Measurements from ENCODE around the gene FAM193B. TPM values are rescaled to one million over a fixed set of nuclear protein-coding genes. Genes with fewer than 3 reads are reported as not detected.

The FAM193B gene
- total RNA-seq, result 100 to 1,000 TPM; 102 to 275 (median 175) TPM
- polyA plus RNA-seq, result 1 to 10 TPM; 4.1 TPM
- total RNA-seq, result 172 reads per million, percentile 92 among the genes with 10 or more reads in this experiment

GRCh38 chr5:177554474-177555111, at the start of gene FAM193B:
TSS of gene FAM193B (minus strand) at chr5:177554563. CDS start at chr5:177554458, 105 bp downstream.
- H3K27ac Mint-ChIP-seq, result peak within 1 kb of the TSS; percentile 63 to 90 (median 85)
- H3K4me3 Mint-ChIP-seq, result peak within 1 kb of the TSS; percentile 81 to 92 (median 88)
- H3K4me1 Mint-ChIP-seq, result peaks cover 24 to 43% (median 35%) of the 10 kb centered on the region in 7 donors
- CTCF ChIA-PET, result no interaction called here
- DNase-seq (peak; percentile 93 to 96 (median 95)), ATAC-seq (peak; percentile 99)
- no peaks in the 10 kb centered on the region for H3K9me3 ChIP-seq (ENCODE audit: control insufficient read depth in 2 of 3, low read length in 3 of 3)
- POLR2A ChIA-PET, result interaction anchor here (1.0 to 1.9 kb wide), 3 partner anchors 38 to 46 kb away, joined by 3 to 12 read pairs (median 4); partner anchors contain the start of genes B4GALT7 and TMED9
- H3K27me3 ChIP-seq (ENCODE audit: control insufficient read depth in 2 of 2, insufficient read depth in 2 of 2, low read length in 2 of 2), result no peaks in the 10 kb centered on the region
- H3K27me3 Mint-ChIP-seq, result peaks cover 0 to 4% (median 0%) of the 10 kb centered on the region in 5 donors
- H3K27ac ChIP-seq (ENCODE audit: low read depth, low read length), result peak within 1 kb of the TSS; percentile 73
- peak within 1 kb of the TSS; percentile 68 for H3K4me3 ChIP-seq (ENCODE audit: low read length)
- H3K9me3 Mint-ChIP-seq, result no peaks in the 10 kb centered on the region
- H3K36me3 ChIP-seq (ENCODE audit: control insufficient read depth in 2 of 3, insufficient read depth in 3 of 3, low read length in 3 of 3), result peaks cover 0 to 16% (median 0%) of the 10 kb centered on the region in 3 experiments
- H3K4me1 ChIP-seq (ENCODE audit: control insufficient read depth in 2 of 2, insufficient read depth in 2 of 2, low read length in 2 of 2), result peaks cover 10 to 17% of the 10 kb centered on the region in 2 donors
- H3K36me3 Mint-ChIP-seq, result peaks cover 0 to 8% (median 0%) of the 10 kb centered on the region in 5 donors
- intact Hi-C loops (cut with micrococcal nuclease), result loop anchor here (1.0 to 10.0 kb wide), 9 partner anchors 37 to 599 kb away; partner anchors contain the start of genes GRK6 (in 2 of the 2), TMED9 (in 2 of the 2), B4GALT7 (in 1 of the 2) and DDX41 (in 1 of the 2)

- H3K36me3 ChIP-seq (ENCODE audit: control insufficient read depth in 2 of 3, insufficient read depth in 3 of 3, low read length in 3 of 3), result peaks cover 0 to 41% (median 0%) of the 10 kb centered on the region in 3 experiments
- Mint-ChIP-seq H3K27ac (peak overlapping the region in 1 of 9 donors; percentile 79), H3K36me3 (peaks cover 0 to 5% (median 0%) of the 10 kb centered on the region in 5 donors), H3K9me3 (peaks cover 0 to 2% (median 0%) of the 10 kb centered on the region in 11 donors), H3K4me3 (no peak overlapping the region), H3K4me1 (peaks cover 19 to 54% (median 49%) of the 10 kb centered on the region in 7 donors), H3K27me3 (no peaks in the 10 kb centered on the region)
- no peaks in the 10 kb centered on the region for H3K9me3 ChIP-seq (ENCODE audit: control insufficient read depth in 2 of 3, low read length in 3 of 3)
- H3K27me3 ChIP-seq (ENCODE audit: control insufficient read depth in 2 of 2, insufficient read depth in 2 of 2, low read length in 2 of 2), result no peaks in the 10 kb centered on the region
- H3K4me3 ChIP-seq (ENCODE audit: low read length), result no peak overlapping the region
- no peak overlapping the region for H3K27ac ChIP-seq (ENCODE audit: low read depth, low read length)
- ATAC-seq (no peak), DNase-seq (no peak)
- peaks cover 2 to 9% of the 10 kb centered on the region in 2 donors for H3K4me1 ChIP-seq (ENCODE audit: control insufficient read depth in 2 of 2, insufficient read depth in 2 of 2, low read length in 2 of 2)
- CTCF ChIA-PET, result no interaction called here
- intact Hi-C loops (cut with micrococcal nuclease), result loop anchor here in 1 of 2 donors (10.0 kb wide), 1 partner anchor 551 kb away; the partner anchor contains the start of gene NHP2
- POLR2A ChIA-PET, result interaction anchor here (1.3 kb wide), 1 partner anchor 12 kb away, joined by 3 read pairs; the partner anchor contains the start of gene TMED9
Observed at GRCh38 chr5:177604116-177604521, 49.8 kb upstream of the FAM193B start.

- Mint-ChIP-seq H3K4me1 (peaks cover 23 to 59% (median 49%) of the 10 kb centered on the region in 7 donors), H3K36me3 (peaks cover 0 to 5% (median 0%) of the 10 kb centered on the region in 5 donors), H3K27ac (peak overlapping the region in 5 of 9 donors; percentile 26 to 79 (median 40)), H3K9me3 (peaks cover 0 to 2% (median 0%) of the 10 kb centered on the region in 11 donors), H3K4me3 (no peak overlapping the region), H3K27me3 (no peaks in the 10 kb centered on the region)
- intact Hi-C loops (cut with micrococcal nuclease), result loop anchor here in 1 of 2 donors (10.0 kb wide), 1 partner anchor 551 kb away; the partner anchor contains the start of gene NHP2
- ChIA-PET POLR2A (interaction anchor here (1.3 kb wide), 1 partner anchor 11 kb away, joined by 3 read pairs; the partner anchor contains the start of gene TMED9), CTCF (no interaction called here)
- no peaks in the 10 kb centered on the region for H3K9me3 ChIP-seq (ENCODE audit: control insufficient read depth in 2 of 3, low read length in 3 of 3)
- H3K36me3 ChIP-seq (ENCODE audit: control insufficient read depth in 2 of 3, insufficient read depth in 3 of 3, low read length in 3 of 3), result peaks cover 0 to 36% (median 0%) of the 10 kb centered on the region in 3 experiments
- ATAC-seq (no peak), DNase-seq (no peak)
- H3K27ac ChIP-seq (ENCODE audit: low read depth, low read length), result no peak overlapping the region
- peaks cover 4 to 11% of the 10 kb centered on the region in 2 donors for H3K4me1 ChIP-seq (ENCODE audit: control insufficient read depth in 2 of 2, insufficient read depth in 2 of 2, low read length in 2 of 2)
- H3K4me3 ChIP-seq (ENCODE audit: low read length), result no peak overlapping the region
- H3K27me3 ChIP-seq (ENCODE audit: control insufficient read depth in 2 of 2, insufficient read depth in 2 of 2, low read length in 2 of 2), result no peaks in the 10 kb centered on the region
Observed at GRCh38 chr5:177603631-177604030, 49.3 kb upstream of the FAM193B start.

GRCh38 chr5:177602458-177602830, 48.1 kb upstream of the FAM193B start:
- POLR2A ChIA-PET, result no interaction called here
- H3K4me3 ChIP-seq (ENCODE audit: low read length), result no peak overlapping the region
- no peaks in the 10 kb centered on the region for H3K9me3 ChIP-seq (ENCODE audit: control insufficient read depth in 2 of 3, low read length in 3 of 3)
- CTCF ChIA-PET, result no interaction called here
- H3K27ac Mint-ChIP-seq, result peak overlapping the region in 3 of 9 donors; percentile 17 to 81 (median 22)
- peak overlapping the region in 1 of 10 donors; percentile 10 for H3K4me3 Mint-ChIP-seq
- no peaks in the 10 kb centered on the region for H3K27me3 ChIP-seq (ENCODE audit: control insufficient read depth in 2 of 2, insufficient read depth in 2 of 2, low read length in 2 of 2)
- H3K27me3 Mint-ChIP-seq, result no peaks in the 10 kb centered on the region
- H3K4me1 Mint-ChIP-seq, result peaks cover 30 to 59% (median 47%) of the 10 kb centered on the region in 7 donors
- H3K4me1 ChIP-seq (ENCODE audit: control insufficient read depth in 2 of 2, insufficient read depth in 2 of 2, low read length in 2 of 2), result peaks cover 4 to 12% of the 10 kb centered on the region in 2 donors
- peaks cover 0 to 8% (median 0%) of the 10 kb centered on the region in 5 donors for H3K36me3 Mint-ChIP-seq
- DNase-seq (no peak), ATAC-seq (no peak)
- intact Hi-C loops (cut with micrococcal nuclease), result loop anchor here in 1 of 2 donors (10.0 kb wide), 1 partner anchor 552 kb away; the partner anchor contains the start of gene NHP2
- no peak overlapping the region for H3K27ac ChIP-seq (ENCODE audit: low read depth, low read length)
- peaks cover 0 to 2% (median 0%) of the 10 kb centered on the region in 11 donors for H3K9me3 Mint-ChIP-seq
- H3K36me3 ChIP-seq (ENCODE audit: control insufficient read depth in 2 of 3, insufficient read depth in 3 of 3, low read length in 3 of 3), result peaks cover 0 to 31% (median 0%) of the 10 kb centered on the region in 3 experiments

GRCh38 chr5:177601577-177602457, 47.5 kb upstream of the FAM193B start:
- Histone ChIP-seq H3K4me1 (ENCODE audit: control insufficient read depth in 2 of 2, insufficient read depth in 2 of 2, low read length in 2 of 2) (peaks cover 4 to 12% of the 10 kb centered on the region in 2 donors), H3K4me3 (ENCODE audit: low read length) (no peak overlapping the region), H3K27ac (ENCODE audit: low read depth, low read length) (no peak overlapping the region), H3K27me3 (ENCODE audit: control insufficient read depth in 2 of 2, insufficient read depth in 2 of 2, low read length in 2 of 2) (no peaks in the 10 kb centered on the region), H3K36me3 (ENCODE audit: control insufficient read depth in 2 of 3, insufficient read depth in 3 of 3, low read length in 3 of 3) (peaks cover 0 to 31% (median 0%) of the 10 kb centered on the region in 3 experiments), H3K9me3 (ENCODE audit: control insufficient read depth in 2 of 3, low read length in 3 of 3) (no peaks in the 10 kb centered on the region)
- no peak for DNase-seq
- Mint-ChIP-seq H3K36me3 (peaks cover 0 to 9% (median 0%) of the 10 kb centered on the region in 5 donors), H3K27ac (peak overlapping the region in 5 of 9 donors; percentile 17 to 91 (median 51)), H3K27me3 (no peaks in the 10 kb centered on the region), H3K9me3 (peaks cover 0 to 2% (median 0%) of the 10 kb centered on the region in 11 donors), H3K4me1 (peaks cover 28 to 52% (median 44%) of the 10 kb centered on the region in 7 donors), H3K4me3 (peak overlapping the region; percentile 57 to 99 (median 94))
- ChIA-PET POLR2A (interaction anchor here (3.0 kb wide), 1 partner anchor 48 kb away, joined by 12 read pairs; no protein-coding TSS in a partner anchor), CTCF (no interaction called here)
- ATAC-seq, result no peak
- intact Hi-C loops (cut with micrococcal nuclease), result loop anchor here in 1 of 2 donors (10.0 kb wide), 1 partner anchor 553 kb away; the partner anchor contains the start of gene NHP2

Data from naive thymus-derived CD4-positive, alpha-beta T cell (primary cell).